Urinary bladder (tissue), 4 donors: Measurements from ENCODE around the gene PXDN. TPM values are rescaled to one million over a fixed set of nuclear protein-coding genes. Genes with fewer than 3 reads are reported as not detected.

Experiments used
- DNase-seq: peaks from one replicate; pipeline ENCODE4 v3.0.0-alpha.2; 2015; ENCODE audit errors: extremely low spot score
- H3K27ac ChIP-seq: one replicate; pipeline ENCODE4 v1.5.1; 2013; ENCODE audit warnings: low read depth, mild to moderate bottlenecking, moderate library complexity
- H3K36me3 ChIP-seq: one replicate; pipeline ENCODE4 v1.6.1; 2013; ENCODE audit warnings: mild to moderate bottlenecking, moderate library complexity; ENCODE audit not compliant: insufficient read depth
- H3K4me1 ChIP-seq: one replicate; pipeline ENCODE4 v1.6.1; 2013; ENCODE audit warnings: mild to moderate bottlenecking, moderate library complexity; ENCODE audit not compliant: insufficient read depth
- H3K4me3 ChIP-seq: one replicate; pipeline ENCODE4 v1.5.1; 2013; ENCODE audit warnings: low read depth, low read length
- WGBS: extraction: QIAGEN DNeasy Blood & Tissue Kit; methylation state at CpG from one replicate; pipeline ENCODE4 v1.1.7; 2013; 5-methylcytosine and 5-hydroxymethylcytosine counted together
- polyA plus RNA-seq: library from polyadenylated mRNA; stranded (reverse); fragments of 200-250 nt; gene quantifications from one replicate; pipeline ENCODE4 v1.2.3, GENCODE V29; 2013
- total RNA-seq: library from RNA; depleted of rRNA; stranded (reverse); fragments of >200 nt; gene quantifications from one replicate; pipeline ENCODE4 v1.2.3, GENCODE V29; 2014
- donor health status: healthy with polysubstance abuse.
- donor health status: healthy.

The PXDN gene
- total and polyA plus RNA-seq, 2 donors, result 77.8 to 256 TPM

DNA sequence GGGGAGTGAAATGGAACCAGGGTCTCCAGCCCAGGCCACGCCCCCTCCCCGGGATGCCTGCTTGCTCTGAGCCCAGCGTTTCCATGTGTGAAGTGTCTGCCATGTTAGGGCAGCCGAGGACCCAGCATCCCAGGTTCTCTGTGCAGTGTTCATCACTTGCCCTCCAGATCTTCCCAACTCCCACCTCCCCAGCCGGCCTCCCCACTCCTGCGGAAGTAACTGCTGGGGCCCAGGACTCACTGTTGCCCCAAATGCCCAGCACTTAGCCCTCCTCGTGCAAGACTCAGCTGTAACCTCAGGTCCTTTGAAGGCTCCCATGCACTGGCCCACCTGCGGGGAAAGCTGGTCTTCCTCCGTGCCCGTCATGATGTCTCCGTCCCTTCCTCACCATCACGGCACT is 9.7 kb upstream of the PXDN start:
- H3K27ac ChIP-seq, result no peak overlapping the region
- no peaks in the 10 kb centered on the region for H3K4me1 ChIP-seq
- no peaks in the 10 kb centered on the region for H3K36me3 ChIP-seq
- no peak overlapping the region for H3K4me3 ChIP-seq
- WGBS, result 95% methylated on average over 12 of the region's 12 CpGs
- no peak for DNase-seq

DNA sequence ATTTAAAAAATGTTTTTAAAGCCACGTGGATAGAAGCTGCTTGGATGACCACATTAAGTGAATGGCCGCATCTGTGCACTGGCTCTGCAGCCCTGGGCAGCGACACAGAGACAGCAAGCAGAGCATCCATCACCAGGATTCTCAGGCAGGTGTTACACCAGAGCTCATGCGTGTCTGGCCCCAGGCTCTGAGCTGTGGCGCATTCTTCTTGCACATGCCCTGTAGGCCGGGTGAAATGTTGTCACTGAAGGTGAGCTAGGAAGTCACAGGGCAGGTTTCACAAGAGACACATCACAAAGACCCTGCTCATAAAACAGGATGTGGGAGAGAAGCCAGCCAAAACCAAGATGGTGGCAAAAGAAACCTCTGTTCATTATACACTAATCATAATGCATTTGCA is 8.4 kb upstream of the PXDN start:
- no peak for DNase-seq
- Histone ChIP-seq H3K36me3 (no peaks in the 10 kb centered on the region), H3K27ac (no peak overlapping the region), H3K4me1 (no peaks in the 10 kb centered on the region), H3K4me3 (no peak overlapping the region)
- WGBS, result 90% methylated on average over 6 of the region's 6 CpGs

DNA sequence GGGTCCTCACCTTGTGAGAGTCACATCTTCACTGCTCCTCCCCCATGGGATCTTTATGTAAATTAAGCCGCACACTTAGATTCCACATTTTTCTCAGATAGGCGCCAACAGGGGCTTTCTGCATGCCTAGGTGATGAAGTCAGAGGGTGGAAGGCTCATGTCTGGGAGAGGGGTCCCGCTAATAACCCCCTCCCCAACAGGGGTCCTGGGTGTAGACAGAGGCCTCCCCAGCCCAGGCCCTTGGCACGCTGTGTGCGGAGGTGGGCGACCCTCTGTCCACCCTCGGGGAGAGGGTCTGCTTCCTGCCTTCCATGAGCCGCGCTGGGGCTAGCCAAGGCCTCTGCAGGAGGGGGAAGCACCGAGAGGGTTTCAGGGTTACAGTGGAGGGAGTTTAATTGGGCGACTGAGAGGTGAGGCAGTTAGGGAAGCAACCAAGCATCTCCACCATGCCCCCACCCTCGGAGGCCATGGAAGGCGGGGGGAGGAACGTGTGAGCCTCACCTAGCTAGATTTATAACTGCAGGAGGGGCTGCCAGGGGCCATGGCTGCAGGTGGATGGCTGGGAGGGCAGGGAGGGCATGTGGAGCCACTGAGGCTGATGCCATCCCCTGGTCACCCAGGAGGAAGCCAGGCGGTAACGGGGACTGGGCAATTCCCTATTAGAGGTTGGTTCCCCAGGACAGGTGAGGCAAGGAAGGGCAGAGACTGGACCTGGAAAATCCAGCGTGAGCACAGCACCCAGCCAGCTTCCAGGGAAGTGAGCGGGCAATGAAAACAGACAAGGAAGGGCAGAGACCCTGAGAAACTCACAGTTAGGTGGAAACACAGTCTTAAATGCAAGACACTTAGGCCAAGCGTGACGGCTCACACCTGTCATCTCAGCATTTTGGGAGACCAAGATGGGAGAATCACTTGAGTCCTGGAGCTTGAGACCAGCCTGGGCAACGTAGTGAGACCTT is 7.7 kb upstream of the PXDN start:
- no peaks in the 10 kb centered on the region for H3K4me1 ChIP-seq
- no peaks in the 10 kb centered on the region for H3K36me3 ChIP-seq
- 84% methylated on average over 21 of the region's 21 CpGs for WGBS
- no peak overlapping the region for H3K4me3 ChIP-seq
- no peak overlapping the region for H3K27ac ChIP-seq
- no peak for DNase-seq

DNA sequence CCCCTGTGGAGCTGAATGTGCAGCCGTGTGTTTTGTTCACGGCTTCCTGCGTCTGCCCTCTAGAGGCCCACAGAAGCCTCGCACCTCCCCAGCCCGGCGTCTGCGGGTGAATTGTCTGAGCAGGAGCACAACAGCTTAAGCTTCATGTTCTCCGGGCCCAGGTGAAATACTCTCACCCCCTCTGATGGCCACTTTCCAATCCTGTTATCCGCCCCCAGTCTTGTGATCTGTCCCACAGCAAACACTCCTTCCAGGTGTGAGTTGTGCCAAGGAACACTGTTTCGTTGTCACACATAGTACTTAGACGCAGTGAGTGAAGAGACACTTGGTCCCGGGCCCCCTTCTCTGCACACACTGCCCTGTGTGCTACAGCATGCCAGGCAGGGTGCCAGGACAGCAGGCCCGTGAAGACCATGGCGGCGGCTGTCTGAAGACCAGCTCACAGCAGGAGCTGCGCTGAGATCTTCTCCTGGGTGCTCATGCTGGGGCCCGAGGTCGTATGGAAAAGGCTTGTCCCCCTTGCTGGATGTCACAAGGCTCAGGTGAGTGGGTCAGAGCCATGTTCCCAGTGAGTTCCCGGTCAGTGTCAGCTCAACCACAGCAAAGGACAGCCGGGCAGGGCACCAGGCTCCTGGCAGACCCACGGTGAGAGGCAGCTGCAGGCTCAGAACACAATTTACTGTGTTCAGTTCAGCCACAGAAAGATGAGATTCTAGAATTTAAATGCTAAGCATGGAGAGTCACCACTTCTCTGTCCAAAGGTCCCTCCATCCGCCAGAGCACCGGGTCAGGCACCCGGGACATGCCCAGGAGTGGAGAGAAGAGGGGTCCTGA is 6.8 kb upstream of the PXDN start:
- WGBS, result 44% methylated on average over 24 of the region's 24 CpGs
- Histone ChIP-seq H3K27ac (no peak overlapping the region), H3K36me3 (no peaks in the 10 kb centered on the region), H3K4me1 (no peaks in the 10 kb centered on the region), H3K4me3 (no peak overlapping the region)
- DNase-seq, result no peak

DNA sequence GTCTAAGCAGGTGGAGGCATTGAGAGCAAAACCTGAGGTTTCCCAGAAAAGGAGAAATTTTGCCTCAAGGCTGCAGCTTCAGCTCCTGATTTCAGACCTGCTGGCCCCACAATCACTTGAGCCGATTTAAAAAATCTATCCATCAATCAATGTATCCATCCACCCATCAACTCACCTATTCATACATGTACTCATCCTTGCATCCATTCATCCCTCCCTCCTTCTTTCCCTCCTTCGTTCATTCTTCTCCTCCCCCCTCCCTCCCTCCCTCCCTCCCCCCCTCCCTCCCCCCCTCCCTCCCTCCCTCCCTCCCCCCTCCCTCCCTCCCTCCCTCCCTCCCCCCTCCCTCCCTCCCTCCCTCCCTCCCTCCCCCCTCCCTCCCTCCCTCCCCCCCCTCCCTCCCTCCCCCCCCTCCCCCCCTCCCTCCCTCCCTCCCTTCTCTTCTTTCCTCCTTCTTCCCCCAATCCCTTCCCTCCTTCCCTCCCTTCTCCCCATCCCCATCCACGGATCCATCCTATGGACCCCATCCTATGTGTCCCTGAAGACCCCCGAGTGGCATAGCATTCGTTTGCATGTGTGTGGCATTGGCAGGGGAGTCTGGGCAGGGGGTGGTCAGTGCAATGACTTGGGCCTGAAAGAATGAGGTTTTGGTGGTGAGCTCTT is 6.1 kb upstream of the PXDN start:
- Histone ChIP-seq H3K36me3 (no peaks in the 10 kb centered on the region), H3K4me3 (no peak overlapping the region), H3K4me1 (no peaks in the 10 kb centered on the region), H3K27ac (no peak overlapping the region)
- no peak for DNase-seq
- 26% methylated on average over 5 of the region's 5 CpGs for WGBS

DNA sequence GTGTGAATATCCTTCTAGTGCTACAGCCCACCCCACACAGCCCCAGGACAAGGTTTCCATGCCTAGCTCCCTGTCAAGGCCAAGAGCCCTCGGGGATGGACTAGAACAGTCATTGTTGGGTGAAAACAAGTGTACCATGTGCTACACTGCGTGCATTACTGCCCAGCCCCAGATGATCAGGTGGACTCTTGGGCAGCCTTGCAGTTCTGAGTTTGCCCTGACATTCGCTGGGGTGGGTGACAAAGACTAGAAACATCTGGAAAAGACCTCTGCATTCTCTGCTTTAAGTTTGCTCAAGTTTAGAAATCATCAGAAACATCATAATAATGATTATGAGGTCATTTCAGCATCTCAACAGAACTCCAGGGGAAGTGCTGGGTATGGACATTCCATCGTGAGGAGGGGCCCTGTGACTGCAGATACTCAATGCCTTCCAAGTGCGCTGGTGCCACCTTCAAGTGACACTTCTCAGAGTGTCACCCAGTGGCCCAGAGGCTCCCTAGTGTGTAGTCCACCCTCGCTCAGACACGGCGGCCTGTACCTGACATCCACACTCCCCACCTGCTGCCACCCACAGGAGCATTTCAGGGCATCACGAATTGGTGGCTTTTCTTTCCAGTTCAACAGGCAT is 5.3 kb upstream of the PXDN start:
- 87% methylated on average over 9 of the region's 9 CpGs for WGBS
- Histone ChIP-seq H3K4me1 (no peaks in the 10 kb centered on the region), H3K27ac (no peak overlapping the region), H3K4me3 (no peak overlapping the region), H3K36me3 (no peaks in the 10 kb centered on the region)
- no peak for DNase-seq

DNA sequence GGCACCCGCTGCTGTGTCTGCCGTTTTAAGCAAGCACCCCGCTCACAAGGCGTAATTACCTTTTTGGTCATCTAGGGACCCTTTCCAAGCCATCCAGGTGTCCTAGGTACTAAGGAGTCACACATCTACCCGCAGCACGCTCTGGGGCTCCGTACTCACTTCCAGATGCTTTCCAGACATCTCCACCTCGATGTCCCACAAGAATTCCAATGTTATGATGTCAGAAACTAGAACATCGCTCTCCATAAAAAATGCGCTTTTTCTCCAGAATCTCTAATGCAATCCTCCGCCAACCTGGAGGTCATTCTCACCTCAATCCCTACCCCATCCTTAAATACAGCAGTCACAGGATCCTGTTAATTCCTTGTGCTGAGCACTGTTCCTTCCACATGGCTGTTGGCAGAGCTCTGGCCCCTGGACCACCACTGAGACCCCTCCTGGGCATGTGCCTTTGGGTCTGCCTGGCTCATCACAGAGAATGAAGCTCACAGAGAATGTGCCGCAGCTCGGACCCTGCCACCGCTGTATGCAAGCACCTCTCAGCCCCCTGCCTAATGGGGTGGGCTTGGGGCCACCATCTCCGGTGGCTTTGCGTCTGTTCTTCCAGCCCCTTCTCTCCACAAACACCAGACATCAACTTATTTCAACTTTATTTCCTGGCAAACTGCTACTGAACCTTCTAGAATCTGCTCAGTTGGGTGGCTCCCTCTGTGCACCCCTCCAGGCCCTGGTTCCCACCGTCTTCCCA is 4.6 kb upstream of the PXDN start:
- H3K36me3 ChIP-seq, result no peaks in the 10 kb centered on the region
- no peaks in the 10 kb centered on the region for H3K4me1 ChIP-seq
- 79% methylated on average over 17 of the region's 17 CpGs for WGBS
- DNase-seq, result no peak
- no peak overlapping the region for H3K27ac ChIP-seq
- no peak overlapping the region for H3K4me3 ChIP-seq

DNA sequence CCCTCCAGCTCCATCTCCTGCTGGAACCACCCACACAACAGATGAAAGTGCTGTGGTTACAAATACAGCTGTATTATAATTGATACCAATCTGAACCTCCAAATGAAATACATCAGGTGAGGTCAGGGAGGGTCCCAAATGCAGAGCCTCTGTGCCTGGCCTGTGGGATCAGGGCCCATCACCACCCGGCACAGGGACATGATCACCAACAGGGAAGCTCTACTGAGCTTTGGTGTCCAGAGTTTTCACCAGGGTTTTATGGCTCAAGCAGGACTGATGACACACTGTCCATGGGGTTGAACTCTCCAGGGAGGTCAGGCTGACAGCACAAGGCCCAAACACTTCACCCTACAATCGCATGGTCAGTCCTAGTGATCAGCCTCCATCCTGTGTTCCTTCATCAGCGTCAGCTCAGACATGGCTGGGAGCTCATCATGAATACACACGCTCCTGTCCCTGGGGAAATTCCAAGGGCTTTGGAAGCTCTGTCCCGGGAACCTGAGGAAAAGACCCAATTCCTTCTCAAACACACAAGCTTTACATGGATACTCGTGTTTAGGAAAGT is 3.9 kb upstream of the PXDN start:
- Histone ChIP-seq H3K36me3 (no peaks in the 10 kb centered on the region), H3K4me1 (no peaks in the 10 kb centered on the region), H3K27ac (no peak overlapping the region), H3K4me3 (no peak overlapping the region)
- no peak for DNase-seq
- 75% methylated on average over 6 of the region's 6 CpGs for WGBS

DNA sequence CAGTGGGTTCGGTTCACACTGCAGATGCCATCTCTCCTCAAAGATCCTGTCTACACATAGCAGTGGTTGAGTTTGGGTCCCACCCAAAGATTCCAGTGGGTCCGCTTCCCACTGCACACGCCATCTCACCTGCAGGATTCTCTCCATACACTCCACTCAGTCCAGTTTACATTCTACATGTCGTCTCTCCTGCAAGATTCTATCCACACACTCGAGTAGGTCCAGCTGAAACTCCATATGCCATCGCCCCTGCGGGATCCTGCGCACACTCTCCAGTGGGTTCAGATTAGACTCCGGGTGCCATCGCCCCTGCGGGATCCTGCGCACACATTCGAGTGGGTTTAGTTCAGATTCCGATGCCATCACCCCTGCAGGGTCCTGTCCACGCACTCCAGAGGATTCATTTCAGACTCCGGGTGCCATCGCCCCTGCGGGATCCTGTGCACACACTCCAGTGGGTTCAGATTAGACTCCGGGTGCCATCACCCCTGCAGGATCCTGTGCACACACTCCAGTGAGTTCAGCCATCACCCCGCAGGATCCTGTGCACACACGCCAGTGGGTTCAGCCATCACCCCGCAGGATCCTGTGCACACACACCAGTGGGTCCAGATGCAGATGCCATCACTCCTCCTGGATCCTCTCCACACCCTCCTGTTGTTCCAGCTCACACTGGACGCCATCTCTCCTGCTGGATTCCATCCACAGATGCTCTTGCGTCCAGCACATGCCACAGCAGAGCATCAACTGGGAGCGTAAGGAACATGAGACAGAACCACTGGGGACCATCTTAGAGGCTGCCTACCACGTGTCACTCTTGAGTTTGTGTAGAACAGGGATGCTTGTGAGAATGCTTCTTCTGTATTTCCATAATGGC is 3.0 kb upstream of the PXDN start:
- H3K4me3 ChIP-seq, result no peak overlapping the region
- DNase-seq, result no peak
- H3K36me3 ChIP-seq, result no peaks in the 10 kb centered on the region
- 86% methylated on average over 26 of the region's 26 CpGs for WGBS
- H3K4me1 ChIP-seq, result no peaks in the 10 kb centered on the region
- H3K27ac ChIP-seq, result no peak overlapping the region

DNA sequence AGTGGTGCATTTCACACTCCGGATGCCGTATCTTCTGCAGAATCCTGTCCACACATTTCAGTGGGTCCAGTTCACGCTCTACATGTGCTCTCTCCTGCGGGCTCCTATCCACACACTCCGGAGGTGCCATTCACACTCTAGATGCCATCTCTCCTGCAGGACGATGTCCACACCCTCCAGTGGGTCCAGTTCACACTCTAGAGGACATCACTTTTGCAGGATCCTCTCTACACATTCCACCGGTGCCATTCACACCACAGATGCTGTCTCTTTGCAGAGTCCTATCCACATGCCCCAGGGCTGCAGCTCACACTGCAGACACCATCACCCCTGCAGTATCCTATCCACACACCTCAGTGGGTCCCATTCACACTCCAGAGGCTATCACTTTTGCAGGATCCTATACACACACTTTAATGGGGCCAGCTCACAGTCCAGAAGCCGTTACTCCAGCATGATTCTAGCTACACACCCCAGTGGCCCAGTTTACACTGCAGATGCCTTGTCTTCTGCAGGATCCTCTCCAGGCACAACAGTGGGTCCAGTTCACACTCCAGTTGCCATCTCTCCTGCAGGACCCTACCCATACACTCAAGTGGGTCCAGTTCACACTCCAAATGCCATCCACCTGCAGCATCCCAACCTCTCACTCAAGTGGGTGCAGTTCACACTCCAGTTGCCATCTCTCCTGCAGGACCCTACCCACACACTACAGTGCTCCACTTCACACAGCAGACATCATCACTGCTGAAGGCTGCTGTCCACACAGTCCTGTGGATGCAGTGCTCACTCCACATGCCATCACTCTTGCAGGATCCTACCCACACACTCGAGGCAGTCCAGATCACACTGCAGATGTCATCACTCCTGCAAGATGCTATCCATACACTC is 2.1 kb upstream of the PXDN start:
- Histone ChIP-seq H3K27ac (no peak overlapping the region), H3K4me3 (no peak overlapping the region), H3K36me3 (no peaks in the 10 kb centered on the region), H3K4me1 (no peaks in the 10 kb centered on the region)
- WGBS, result 89% methylated on average over 9 of the region's 9 CpGs
- no peak for DNase-seq
